ENCODE data around the gene PCBD1.

The PCBD1 gene

DNA sequence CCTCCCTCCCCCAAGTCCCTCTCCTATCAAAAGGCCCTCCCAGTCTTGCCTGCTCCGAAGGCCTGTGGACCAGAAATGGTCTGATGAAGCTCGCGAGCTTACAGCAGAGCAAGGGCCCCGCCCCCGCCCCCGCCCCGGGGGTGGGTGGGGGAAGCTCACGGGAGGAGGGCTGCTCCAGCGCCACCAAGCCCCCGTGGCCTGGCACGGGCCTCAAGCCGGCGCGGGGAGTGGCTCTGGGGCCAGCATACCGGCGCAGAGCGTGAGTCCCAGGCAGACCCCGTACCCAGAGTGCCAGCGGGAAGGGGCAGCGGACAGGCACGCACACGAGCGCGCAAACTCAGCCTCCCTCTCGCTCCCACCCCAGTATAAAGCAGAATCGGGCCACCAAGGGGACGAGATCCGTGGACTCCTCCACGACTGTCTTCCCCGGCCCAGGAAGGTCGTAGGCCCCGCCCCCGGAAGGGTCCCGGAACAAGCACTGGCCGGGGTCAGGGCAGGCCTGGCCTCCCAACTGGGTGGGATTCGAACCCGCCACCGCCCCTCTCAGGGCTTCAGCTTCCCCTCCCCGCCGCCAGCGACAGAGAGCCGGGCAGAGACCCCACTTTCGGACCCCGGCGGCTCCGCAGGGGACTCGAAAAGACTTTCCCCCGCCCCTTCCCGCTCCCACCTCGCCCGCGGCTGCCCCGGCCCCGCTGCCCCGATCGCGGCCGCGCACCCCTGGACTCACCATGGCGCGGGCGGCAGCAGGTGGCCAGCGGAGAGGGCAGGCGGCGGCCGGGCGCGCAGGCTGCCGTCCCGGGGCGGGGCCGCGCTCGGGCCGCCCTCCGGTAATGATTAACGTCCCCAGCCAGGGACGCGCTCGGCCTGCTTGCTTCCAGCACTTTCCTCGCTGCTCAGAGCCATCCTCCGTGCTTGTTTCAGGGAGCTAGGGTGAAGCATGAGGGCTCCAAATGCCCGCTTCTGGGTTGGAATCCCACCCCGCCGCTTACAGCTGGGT, at the start of gene PCBD1:
Gene PCBD1 (minus strand): TSS at position 762 of the 997 bp plus-strand sequence. CDS start 32 bp downstream, at position 730.
- no peak for DNase-seq (ENCODE audit: insufficient read length, low spot score)
- TF ChIP-seq, protein P1, sequence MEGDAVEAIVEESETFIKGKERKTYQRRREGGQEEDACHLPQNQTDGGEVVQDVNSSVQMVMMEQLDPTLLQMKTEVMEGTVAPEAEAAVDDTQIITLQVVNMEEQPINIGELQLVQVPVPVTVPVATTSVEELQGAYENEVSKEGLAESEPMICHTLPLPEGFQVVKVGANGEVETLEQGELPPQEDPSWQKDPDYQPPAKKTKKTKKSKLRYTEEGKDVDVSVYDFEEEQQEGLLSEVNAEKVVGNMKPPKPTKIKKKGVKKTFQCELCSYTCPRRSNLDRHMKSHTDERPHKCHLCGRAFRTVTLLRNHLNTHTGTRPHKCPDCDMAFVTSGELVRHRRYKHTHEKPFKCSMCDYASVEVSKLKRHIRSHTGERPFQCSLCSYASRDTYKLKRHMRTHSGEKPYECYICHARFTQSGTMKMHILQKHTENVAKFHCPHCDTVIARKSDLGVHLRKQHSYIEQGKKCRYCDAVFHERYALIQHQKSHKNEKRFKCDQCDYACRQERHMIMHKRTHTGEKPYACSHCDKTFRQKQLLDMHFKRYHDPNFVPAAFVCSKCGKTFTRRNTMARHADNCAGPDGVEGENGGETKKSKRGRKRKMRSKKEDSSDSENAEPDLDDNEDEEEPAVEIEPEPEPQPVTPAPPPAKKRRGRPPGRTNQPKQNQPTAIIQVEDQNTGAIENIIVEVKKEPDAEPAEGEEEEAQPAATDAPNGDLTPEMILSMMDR (IDR thresholded peaks at IDR 0.05; ENCODE audit: insufficient read depth, missing control alignments) = no peak
- no peak for FAIRE-seq

DNA sequence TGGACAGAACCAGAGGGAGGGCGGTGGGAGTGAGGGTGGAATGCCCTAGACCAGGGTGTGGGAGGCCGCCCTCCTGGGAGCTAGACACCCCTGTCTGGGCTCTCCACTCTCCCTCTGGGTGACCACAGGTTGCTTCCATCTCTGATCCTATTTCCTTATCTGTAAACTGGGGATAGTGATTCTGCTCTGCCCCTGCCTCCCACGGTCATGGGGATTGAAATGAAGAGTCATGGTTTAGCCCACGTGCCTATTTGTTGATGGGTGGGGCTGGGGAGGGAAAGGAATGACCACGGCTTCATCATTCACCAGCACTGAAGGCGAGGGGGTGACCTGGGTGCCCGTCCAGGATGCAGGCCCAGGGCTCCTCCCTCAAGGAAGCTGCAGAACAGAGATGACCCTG, 49.3 kb upstream of the PCBD1 start:
- FAIRE-seq (no peak), DNase-seq (ENCODE audit: insufficient read length, low spot score) (no peak)
- TF ChIP-seq, protein P1 (IDR thresholded peaks at IDR 0.05; ENCODE audit: insufficient read depth, missing control alignments) = no peak

DNA sequence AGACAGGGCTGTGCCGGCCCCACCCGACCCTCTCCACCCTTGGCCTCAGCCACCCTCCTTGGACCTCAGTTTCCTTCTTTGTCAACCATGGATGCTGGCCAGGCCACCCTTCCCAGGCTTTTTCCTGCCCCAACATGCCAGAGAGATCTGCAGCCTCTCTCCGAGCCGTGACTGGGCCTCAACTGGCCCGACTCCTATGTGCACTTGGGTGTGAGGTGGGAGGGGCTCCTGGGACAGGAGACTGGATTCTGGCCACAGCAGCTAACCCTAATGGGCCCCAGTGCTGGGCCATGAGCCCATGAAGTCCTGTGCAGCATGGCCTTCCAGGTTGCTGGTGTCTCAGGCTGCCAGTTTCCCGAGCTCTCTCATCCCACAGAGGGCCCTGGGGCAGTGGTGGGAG, 47.7 kb upstream of the PCBD1 start:
- TF ChIP-seq, protein P1 (IDR thresholded peaks at IDR 0.05; ENCODE audit: insufficient read depth, missing control alignments) = no peak
- DNase-seq (ENCODE audit: insufficient read length, low spot score) = no peak
- no peak for FAIRE-seq

DNA sequence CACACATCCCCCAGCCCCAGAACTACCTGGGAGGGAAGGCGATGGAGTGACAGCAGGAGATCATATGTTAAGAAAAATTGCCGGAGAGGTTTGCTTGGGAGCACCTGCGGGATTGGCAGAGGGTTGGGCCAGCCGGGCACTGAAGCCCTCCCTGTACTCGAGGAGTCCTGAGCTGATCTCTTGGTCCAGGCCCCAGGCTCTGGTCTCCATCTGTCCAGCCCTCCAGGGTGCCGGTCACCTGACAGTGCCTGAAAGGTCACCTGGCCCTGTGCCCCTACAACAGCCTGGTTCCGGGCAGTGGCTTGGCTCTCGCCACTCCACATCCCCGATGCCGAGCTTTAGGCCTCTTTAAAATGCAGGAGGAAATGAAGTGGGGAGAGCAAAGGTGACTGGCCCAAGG, 47.3 kb upstream of the PCBD1 start:
- DNase-seq (ENCODE audit: insufficient read length, low spot score) = no peak
- TF ChIP-seq, protein P1 (IDR thresholded peaks at IDR 0.05; ENCODE audit: insufficient read depth, missing control alignments) = no peak
- no peak for FAIRE-seq

DNA sequence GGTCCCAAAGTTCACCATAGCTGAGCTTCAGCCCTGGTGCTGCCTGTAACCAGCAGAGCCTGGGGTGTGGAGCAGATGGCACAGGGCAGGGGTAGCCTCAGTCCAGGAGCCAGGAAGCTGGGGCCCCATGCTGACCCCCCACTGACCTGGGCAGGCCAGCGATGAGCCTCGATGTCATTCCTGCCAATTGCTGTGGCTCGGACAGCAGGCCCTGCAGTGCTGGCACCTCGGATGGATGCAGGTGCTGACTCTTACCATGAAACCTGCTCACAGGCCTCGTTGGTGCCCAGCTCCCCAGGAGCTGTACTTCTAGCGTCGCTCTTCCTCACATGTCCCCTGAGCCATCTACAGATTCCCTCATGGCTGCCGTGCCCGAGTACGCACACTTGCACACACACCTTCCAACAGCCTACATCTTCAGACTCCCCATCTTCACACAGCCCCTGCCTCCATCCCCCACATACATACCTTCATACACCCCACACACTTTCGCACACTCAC, 46.8 kb upstream of the PCBD1 start:
- DNase-seq (ENCODE audit: insufficient read length, low spot score) = no peak
- FAIRE-seq = no peak
- TF ChIP-seq, protein P1 (IDR thresholded peaks at IDR 0.05; ENCODE audit: insufficient read depth, missing control alignments) = no peak

DNA sequence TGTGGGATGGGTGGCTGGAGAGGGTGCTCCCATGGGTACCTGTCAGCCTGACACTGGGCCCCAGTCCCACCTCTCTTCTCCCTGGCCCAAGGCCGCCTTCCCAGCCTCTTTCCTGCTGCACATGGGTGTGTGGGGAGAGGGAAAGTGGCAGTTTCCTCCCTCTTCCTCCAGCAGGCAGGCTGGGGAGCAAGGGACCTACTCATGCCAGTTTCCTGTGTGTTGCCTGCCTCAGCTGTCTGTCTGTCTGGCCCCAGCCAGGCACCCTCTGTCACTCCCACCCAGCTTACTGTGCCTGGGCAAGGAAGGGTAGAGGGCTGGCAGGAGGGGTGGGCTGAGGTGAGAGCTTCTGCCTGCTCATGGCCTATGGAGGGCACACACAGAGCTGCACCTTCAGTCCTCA, 46.3 kb upstream of the PCBD1 start:
- no peak for FAIRE-seq
- DNase-seq (ENCODE audit: insufficient read length, low spot score) = no peak
- TF ChIP-seq, protein P1 (IDR thresholded peaks at IDR 0.05; ENCODE audit: insufficient read depth, missing control alignments) = no peak

All from D721Med (cell line).